ENCODE measurements around the gene ZNF317. TPM values are rescaled to one million over a fixed set of nuclear protein-coding genes. Genes with fewer than 3 reads are reported as not detected.

ZNF317 gene
- polyA plus RNA-seq, 1 donor (not counting 4 experiments of a cell fraction or from before 2014, with no cell fraction given), result 25.9 TPM

GRCh38 chr19:9150650-9151049 is 10.5 kb downstream of the ZNF317 start:
- dilution Hi-C loops (cut with MboI; ENCODE audit: extremely low pct_ligation_motif_present, low sequenced_read_pairs), result no loop called here
- Histone ChIP-seq H4K20me1 (ENCODE audit: control insufficient read depth, extremely low read depth, insufficient read depth, low read length) (no peaks in the 10 kb centered on the region), H3K27ac (ENCODE audit: control insufficient read depth, insufficient read depth, low read length) (no peak overlapping the region), H3K9ac (ENCODE audit: control insufficient read depth, extremely low read depth, insufficient read depth, low read length) (no peak overlapping the region), H2AFZ (ENCODE audit: control insufficient read depth, low read length) (no peak overlapping the region), H3K9me3 (ENCODE audit: control insufficient read depth, low read depth, low read length) (peaks cover 11% of the 10 kb centered on the region), H3K4me1 (ENCODE audit: control insufficient read depth, extremely low read depth, insufficient read depth, low read length) (peaks cover 2% of the 10 kb centered on the region), H3K27me3 (ENCODE audit: control insufficient read depth, extremely low read depth, insufficient read depth, low read length) (no peaks in the 10 kb centered on the region), H3K4me3 (ENCODE audit: control insufficient read depth in 2 of 3, extremely low read depth in 1 of 3, insufficient read depth in 2 of 3, low read depth in 1 of 3, low read length in 3 of 3) (no peak overlapping the region), H3K79me2 (ENCODE audit: control insufficient read depth, insufficient read depth, low read length) (peaks cover 96% of the 10 kb centered on the region), H3K9me1 (ENCODE audit: control insufficient read depth, extremely low read depth, insufficient read depth, low read length) (no peaks in the 10 kb centered on the region), H3K4me2 (ENCODE audit: control insufficient read depth, extremely low read depth, insufficient read depth, low read depth, low read length) (no peak overlapping the region), H3K36me3 (ENCODE audit: control insufficient read depth in 2 of 2, extremely low read depth in 1 of 2, insufficient read depth in 2 of 2, low read length in 2 of 2) (peaks cover 6 to 11% of the 10 kb centered on the region in 2 experiments)
- TF ChIP-seq EZH2 (IDR thresholded peaks at IDR 0.05; ENCODE audit: low read length) (no peak), CTCF (optimal IDR thresholded peaks at IDR 0.05 in 1 of 3, IDR thresholded peaks at IDR 0.05 in 1 of 3, conservative IDR thresholded peaks at IDR 0.05 in 1 of 3; ENCODE audit: extremely low read depth in 1 of 3, insufficient read depth in 2 of 3, low read length in 3 of 3) (no peak)
- no peak for FAIRE-seq
- DNase-seq (ENCODE audit: low read depth, low spot score), result no peak

GRCh38 chr19:9151367-9151766 is 11.2 kb downstream of the ZNF317 start:
- dilution Hi-C loops (cut with MboI; ENCODE audit: extremely low pct_ligation_motif_present, low sequenced_read_pairs), result no loop called here
- Histone ChIP-seq H3K4me2 (ENCODE audit: control insufficient read depth, extremely low read depth, insufficient read depth, low read depth, low read length) (no peak overlapping the region), H3K36me3 (ENCODE audit: control insufficient read depth in 2 of 2, extremely low read depth in 1 of 2, insufficient read depth in 2 of 2, low read length in 2 of 2) (peaks cover 9 to 11% of the 10 kb centered on the region in 2 experiments), H3K27ac (ENCODE audit: control insufficient read depth, insufficient read depth, low read length) (no peak overlapping the region), H3K9me3 (ENCODE audit: control insufficient read depth, low read depth, low read length) (peaks cover 11% of the 10 kb centered on the region), H3K27me3 (ENCODE audit: control insufficient read depth, extremely low read depth, insufficient read depth, low read length) (no peaks in the 10 kb centered on the region), H3K4me3 (ENCODE audit: control insufficient read depth in 2 of 3, extremely low read depth in 1 of 3, insufficient read depth in 2 of 3, low read depth in 1 of 3, low read length in 3 of 3) (no peak overlapping the region), H3K9me1 (ENCODE audit: control insufficient read depth, extremely low read depth, insufficient read depth, low read length) (no peaks in the 10 kb centered on the region), H3K9ac (ENCODE audit: control insufficient read depth, extremely low read depth, insufficient read depth, low read length) (no peak overlapping the region), H4K20me1 (ENCODE audit: control insufficient read depth, extremely low read depth, insufficient read depth, low read length) (no peaks in the 10 kb centered on the region), H3K4me1 (ENCODE audit: control insufficient read depth, extremely low read depth, insufficient read depth, low read length) (peaks cover 2% of the 10 kb centered on the region), H2AFZ (ENCODE audit: control insufficient read depth, low read length) (no peak overlapping the region), H3K79me2 (ENCODE audit: control insufficient read depth, insufficient read depth, low read length) (peaks cover 98% of the 10 kb centered on the region)
- TF ChIP-seq CTCF (optimal IDR thresholded peaks at IDR 0.05 in 1 of 3, IDR thresholded peaks at IDR 0.05 in 1 of 3, conservative IDR thresholded peaks at IDR 0.05 in 1 of 3; ENCODE audit: extremely low read depth in 1 of 3, insufficient read depth in 2 of 3, low read length in 3 of 3), result no peak
- no peak for TF ChIP-seq EZH2 (IDR thresholded peaks at IDR 0.05; ENCODE audit: low read length)
- FAIRE-seq (no peak), DNase-seq (ENCODE audit: low read depth, low spot score) (no peak)

All from keratinocyte (primary cell).